ENCODE measurements around the gene CALML6. TPM values are rescaled to one million over a fixed set of nuclear protein-coding genes. Genes with fewer than 3 reads are reported as not detected.

CALML6 gene
- total and polyA plus RNA-seq, 2 of the 8 experiments (the other 6 are each of a cell fraction or from before 2014, with no cell fraction given): 0.54 to 1.3 TPM

DNA sequence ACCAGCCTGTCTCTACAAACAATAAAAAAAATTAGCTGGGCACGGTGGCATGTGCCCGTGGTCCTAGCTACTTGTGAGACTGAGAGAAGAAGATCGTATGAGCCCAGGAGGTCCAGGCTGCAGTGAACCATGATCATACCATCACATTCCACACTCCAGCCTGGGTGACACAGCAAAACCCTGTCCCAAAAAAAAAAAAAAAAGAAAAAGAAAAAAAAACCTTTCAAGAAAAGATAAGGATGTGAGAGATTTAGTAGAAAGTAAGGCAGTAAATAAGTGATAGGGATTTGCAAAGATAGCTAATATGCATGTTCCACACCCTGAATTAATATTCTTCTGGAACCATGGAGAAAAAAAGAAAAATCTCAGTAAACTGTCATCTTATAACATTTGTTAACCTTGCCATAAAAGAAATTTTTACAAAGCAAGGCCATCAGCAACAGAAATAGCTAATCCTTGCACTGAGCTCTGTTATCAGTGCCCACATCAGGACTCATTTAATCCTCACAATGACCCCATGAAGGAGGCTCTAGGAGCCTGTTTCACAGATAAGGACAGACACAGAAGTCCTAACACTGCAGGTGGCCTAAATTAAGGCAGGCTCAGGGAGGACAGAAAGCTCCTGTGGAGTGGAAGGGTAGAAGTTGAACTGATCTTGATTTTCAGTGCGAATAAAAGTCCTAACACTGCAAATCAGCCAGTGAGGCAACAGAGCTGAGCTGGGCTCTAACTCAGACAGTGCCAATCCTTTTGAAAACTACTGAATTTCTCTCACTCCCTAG, 31.8 kb upstream of the CALML6 start:
- no peaks in the 10 kb centered on the region for H3K27me3 ChIP-seq (replicated peaks in 1 of 4; ENCODE audit: control insufficient read depth in 3 of 4, extremely low read depth in 1 of 4, insufficient read depth in 3 of 4, low read length in 3 of 4)
- no peak overlapping the region for H3K14ac ChIP-seq (ENCODE audit: insufficient read length)
- WGBS, 2 experiments (ENCODE audit: extremely low coverage in 1 of 2, insufficient coverage in 1 of 2, insufficient read length in 1 of 2, insufficient replicate concordance in 2 of 2, low coverage in 1 of 2, low lambda C conversion rate in 2 of 2, missing lambda C conversion rate in 1 of 2): 88% methylated on average over 4 of the region's 4 CpGs; no CpG with 5 or more reads in 1 of the 2 experiments
- H3K27ac ChIP-seq (ENCODE audit: low read depth, low read length): no peak overlapping the region
- peaks cover 71 to 98% of the 10 kb centered on the region in 2 experiments for H3K79me2 ChIP-seq (ENCODE audit: control insufficient read depth in 1 of 2, insufficient read depth in 2 of 2, low read length in 2 of 2)
- no peak overlapping the region for H2AFZ ChIP-seq (ENCODE audit: low read length)
- H3K4ac ChIP-seq (replicated peaks; ENCODE audit: insufficient read length, low read depth, low read length): no peak overlapping the region
- H3K36me3 ChIP-seq (ENCODE audit: control insufficient read depth in 2 of 4, insufficient read depth in 4 of 4, low read length in 3 of 4): no peaks in the 10 kb centered on the region
- no peak overlapping the region for H3K4me3 ChIP-seq (ENCODE audit: extremely low read depth in 1 of 4, insufficient read depth in 2 of 4, low read depth in 3 of 4, low read length in 4 of 4)
- peaks cover 12% of the 10 kb centered on the region for H3K79me1 ChIP-seq (ENCODE audit: low read depth, low read length)
- no peak overlapping the region for H2BK12ac ChIP-seq (ENCODE audit: low read depth, low read length)
- TF ChIP-seq RFX5 (IDR thresholded peaks at IDR 0.05; ENCODE audit: borderline replicate concordance, low read depth, low read length): no peak
- TF ChIP-seq KDM4A (IDR thresholded peaks at IDR 0.05; ENCODE audit: low read depth, low read length, severe bottlenecking): no peak
- TF ChIP-seq EZH2 (IDR thresholded peaks at IDR 0.05; ENCODE audit: low read depth, low read length, severe bottlenecking): no peak
- no peak for TF ChIP-seq KDM1A (IDR thresholded peaks at IDR 0.05; ENCODE audit: borderline replicate concordance, low read length)
- no peak for TF ChIP-seq POLR2AphosphoS5 (IDR thresholded peaks at IDR 0.05; ENCODE audit: low read depth, low read length)
- TF ChIP-seq, protein P1, sequence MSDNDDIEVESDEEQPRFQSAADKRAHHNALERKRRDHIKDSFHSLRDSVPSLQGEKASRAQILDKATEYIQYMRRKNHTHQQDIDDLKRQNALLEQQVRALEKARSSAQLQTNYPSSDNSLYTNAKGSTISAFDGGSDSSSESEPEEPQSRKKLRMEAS (IDR thresholded peaks at IDR 0.05): no peak
- no peak for TF ChIP-seq TAF1 (IDR thresholded peaks at IDR 0.05; ENCODE audit: low read depth, low read length)
- TF ChIP-seq BRCA1 (IDR thresholded peaks at IDR 0.05; ENCODE audit: low read depth, low read length): no peak
- TF ChIP-seq CTBP2 (IDR thresholded peaks at IDR 0.05; ENCODE audit: borderline replicate concordance, insufficient read depth, insufficient read length, low read length): no peak
- H2BK15ac ChIP-seq (ENCODE audit: low read length): no peak overlapping the region
- DNase-seq (ENCODE audit: low read depth in 1 of 2, low spot score in 2 of 2) (no peak), FAIRE-seq (no peak)
- H3K23ac ChIP-seq (ENCODE audit: insufficient read length): no peak overlapping the region
- no peak overlapping the region for H2AK5ac ChIP-seq (ENCODE audit: low read depth, low read length)
- no peak overlapping the region for H4K8ac ChIP-seq (ENCODE audit: extremely low read depth, insufficient read depth, low read length)
- no peaks in the 10 kb centered on the region for H3K9me3 ChIP-seq (ENCODE audit: insufficient read depth in 2 of 2, low read depth in 1 of 2, low read length in 1 of 2)
- peaks cover 34 to 35% of the 10 kb centered on the region in 2 experiments for H4K20me1 ChIP-seq (replicated peaks in 1 of 2; ENCODE audit: control insufficient read depth in 1 of 2, insufficient read depth in 2 of 2, low read length in 2 of 2)
- H4K5ac ChIP-seq (ENCODE audit: insufficient read length, low read depth, low read length): no peak overlapping the region
- CTCF ChIA-PET (ENCODE audit: partially characterized antibody): interaction anchor here (0.7 to 4.6 kb wide), 8 partner anchors 11 to 328 kb away, joined by 3 to 26 read pairs (median 3); no protein-coding TSS in a partner anchor
- H4K91ac ChIP-seq (replicated peaks; ENCODE audit: insufficient read length, low read length): no peak overlapping the region
- no peak overlapping the region; a peak in 1 of 4 replicates for H3K4me2 ChIP-seq (ENCODE audit: insufficient read depth in 1 of 2, low read depth in 2 of 2, low read length in 2 of 2)
- H3K56ac ChIP-seq (replicated peaks; ENCODE audit: insufficient read length, low read depth, low read length): no peak overlapping the region
- no peaks in the 10 kb centered on the region for H3K23me2 ChIP-seq (ENCODE audit: low read depth, low read length)
- H3K4me1 ChIP-seq (replicated peaks in 1 of 4; ENCODE audit: control insufficient read depth in 3 of 4, insufficient read depth in 4 of 4, low read length in 3 of 4): peaks cover 0 to 9% (median 5%) of the 10 kb centered on the region in 4 experiments; a peak in 3 of 7 replicates
- no peak overlapping the region for H2BK20ac ChIP-seq (ENCODE audit: low read length)
- H2BK5ac ChIP-seq (ENCODE audit: low read depth, low read length): no peak overlapping the region
- no peak overlapping the region for H3K9ac ChIP-seq (replicated peaks in 1 of 4; ENCODE audit: extremely low read depth in 1 of 4, low read depth in 3 of 4, low read length in 3 of 4)
- no peak overlapping the region for H2BK120ac ChIP-seq (replicated peaks; ENCODE audit: low read depth, low read length)
- POLR2A ChIA-PET (ENCODE audit: partially characterized antibody): interaction anchor here (1.0 to 5.1 kb wide), 7 partner anchors 9 to 104 kb away, joined by 3 to 33 read pairs (median 4); partner anchors contain the start of gene CALML6
- no peak overlapping the region for H3K18ac ChIP-seq (ENCODE audit: extremely low read depth, low read length)
